Measurements from ENCODE around the gene PLCH1.

DNA sequence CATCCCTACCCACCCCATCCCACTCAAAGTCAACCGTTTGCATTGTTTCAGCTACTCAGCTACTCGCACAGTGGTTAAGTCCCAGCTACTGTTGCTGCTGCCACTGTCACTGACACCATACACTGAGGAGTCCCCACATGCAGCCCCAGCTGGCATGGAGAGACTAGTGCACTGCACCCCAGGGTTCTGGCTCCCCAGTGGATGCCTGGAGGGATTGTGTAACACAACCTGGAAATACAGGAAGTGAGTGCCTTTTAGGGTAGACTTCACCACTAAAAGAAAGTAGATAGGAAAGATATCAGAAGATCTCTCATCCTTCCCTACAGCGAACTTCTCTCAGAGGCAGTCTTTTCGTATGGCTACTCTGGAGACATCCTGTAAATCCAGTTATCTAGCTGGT, 282.2 kb downstream of the PLCH1 start:
- TF ChIP-seq, protein P1, sequence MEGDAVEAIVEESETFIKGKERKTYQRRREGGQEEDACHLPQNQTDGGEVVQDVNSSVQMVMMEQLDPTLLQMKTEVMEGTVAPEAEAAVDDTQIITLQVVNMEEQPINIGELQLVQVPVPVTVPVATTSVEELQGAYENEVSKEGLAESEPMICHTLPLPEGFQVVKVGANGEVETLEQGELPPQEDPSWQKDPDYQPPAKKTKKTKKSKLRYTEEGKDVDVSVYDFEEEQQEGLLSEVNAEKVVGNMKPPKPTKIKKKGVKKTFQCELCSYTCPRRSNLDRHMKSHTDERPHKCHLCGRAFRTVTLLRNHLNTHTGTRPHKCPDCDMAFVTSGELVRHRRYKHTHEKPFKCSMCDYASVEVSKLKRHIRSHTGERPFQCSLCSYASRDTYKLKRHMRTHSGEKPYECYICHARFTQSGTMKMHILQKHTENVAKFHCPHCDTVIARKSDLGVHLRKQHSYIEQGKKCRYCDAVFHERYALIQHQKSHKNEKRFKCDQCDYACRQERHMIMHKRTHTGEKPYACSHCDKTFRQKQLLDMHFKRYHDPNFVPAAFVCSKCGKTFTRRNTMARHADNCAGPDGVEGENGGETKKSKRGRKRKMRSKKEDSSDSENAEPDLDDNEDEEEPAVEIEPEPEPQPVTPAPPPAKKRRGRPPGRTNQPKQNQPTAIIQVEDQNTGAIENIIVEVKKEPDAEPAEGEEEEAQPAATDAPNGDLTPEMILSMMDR (IDR thresholded peaks at IDR 0.05 in 2 of 3, conservative IDR thresholded peaks at IDR 0.05 in 1 of 3; ENCODE audit: control insufficient read depth in 2 of 3, extremely low read depth in 1 of 3, insufficient read depth in 1 of 3, low read depth in 3 of 3, low read length in 3 of 3): no peak
- no peak for TF ChIP-seq KDM1A (IDR thresholded peaks at IDR 0.05; ENCODE audit: borderline replicate concordance)
- no peak for TF ChIP-seq TCF12 (IDR thresholded peaks at IDR 0.05; ENCODE audit: low read depth, low read length)
- no peak for TF ChIP-seq GATAD2B (conservative IDR thresholded peaks at IDR 0.05; ENCODE audit: low read depth)
